ENCODE results near the gene TOR1AIP1.

DNA sequence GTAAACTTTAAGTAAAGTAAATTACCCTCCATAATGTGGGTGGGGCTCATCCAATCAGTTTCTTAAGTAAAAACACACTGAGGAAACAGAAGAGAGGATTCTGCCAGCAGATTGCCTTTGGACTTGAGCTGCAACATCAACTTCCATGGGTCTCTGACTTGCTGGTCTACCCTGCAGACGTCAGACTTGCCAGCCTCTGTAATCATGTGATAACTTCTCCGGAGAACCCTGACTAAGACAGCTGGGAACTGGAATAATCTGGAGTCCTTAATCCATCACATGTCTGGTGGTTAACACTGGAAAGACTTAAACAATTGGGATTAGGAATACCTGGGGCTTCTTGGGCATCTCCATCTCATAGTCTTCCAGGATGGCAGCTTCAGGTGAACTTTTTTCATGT lies 59.4 kb downstream of the TOR1AIP1 start:
- no peak for TF ChIP-seq YY1 (IDR thresholded peaks at IDR 0.05; ENCODE audit: insufficient read depth, insufficient read length)
- TF ChIP-seq ZNF274 (IDR thresholded peaks at IDR 0.05; ENCODE audit: low read depth, low read length): no peak
- no peak for TF ChIP-seq SUZ12 (IDR thresholded peaks at IDR 0.05; ENCODE audit: extremely low read depth, insufficient read depth, insufficient read length)

Measured in NT2/D1 (cell line).